A673 (cell line): Measurements from ENCODE around the gene MAMDC2. TPM values are rescaled to one million over a fixed set of nuclear protein-coding genes. Genes with fewer than 3 reads are reported as not detected.

Experiments used
- BruUV-seq: library from RNA; stranded (reverse); fragments of 400-500 nt; replicated peaks from 2 replicates; lab custom pipeline; 2021; lab: Mats Ljungman, UMichigan
- CTCF ChIA-PET: fragments of 300-600 bp; sonication (Branson Sonifier 250); formaldehyde crosslinking; loops from one replicate; lab custom pipeline; 2022; ENCODE audit warnings: antibody characterized with exemption; lab: Charles Lee
- POLR2A ChIA-PET: fragments of 300-600 bp; sonication (Branson Sonifier 250); formaldehyde crosslinking; loops from one replicate; lab custom pipeline; 2022; ENCODE audit warnings: antibody characterized with exemption; ENCODE audit not compliant: low non-redundant PET; lab: Charles Lee
- DNase-seq: peaks from one replicate; pipeline ENCODE4 v3.0.0-alpha.2; 2015; ENCODE audit warnings: low spot score
- H3K27ac ChIP-seq: fragments of 200-600 bp; sonication (generic); 2 replicates; pipeline ENCODE4 v1.5.1; 2016; ENCODE audit warnings: mixed run types, low read depth, mild to moderate bottlenecking, mixed read lengths, antibody characterized with exemption, low read length; ENCODE audit not compliant: poor library complexity, severe bottlenecking
- H3K27me3 ChIP-seq: fragments of 200-600 bp; sonication (generic); replicated peaks from 2 replicates; pipeline ENCODE4 v1.6.1; 2017; ENCODE audit warnings: mixed run types, low read depth, mild to moderate bottlenecking, mixed read lengths, antibody characterized with exemption, low read length; ENCODE audit not compliant: insufficient read depth, poor library complexity
- H3K36me3 ChIP-seq: fragments of 200-600 bp; sonication (generic); 2 replicates; pipeline ENCODE4 v1.6.1; 2016; ENCODE audit warnings: mixed run types, mild to moderate bottlenecking, mixed read lengths, antibody characterized with exemption, low read length; ENCODE audit not compliant: insufficient read depth, poor library complexity, severe bottlenecking
- H3K4me1 ChIP-seq: fragments of 200-600 bp; sonication (generic); 2 replicates; pipeline ENCODE4 v1.6.1; 2017; ENCODE audit warnings: mixed run types, mild to moderate bottlenecking, mixed read lengths, antibody characterized with exemption, low read length; ENCODE audit not compliant: insufficient read depth, poor library complexity, severe bottlenecking
- H3K4me3 ChIP-seq: fragments of 200-600 bp; sonication (generic); 2 replicates; pipeline ENCODE4 v1.5.1; 2016; ENCODE audit warnings: low read depth, mixed run types, mild to moderate bottlenecking, mixed read lengths, low read length; ENCODE audit not compliant: poor library complexity, severe bottlenecking
- H3K9me3 ChIP-seq: fragments of 200-600 bp; sonication (generic); 2 replicates; pipeline ENCODE4 v1.6.1; 2016; ENCODE audit warnings: mixed run types, low read depth, mild to moderate bottlenecking, mixed read lengths, antibody characterized with exemption, low read length; ENCODE audit not compliant: poor library complexity, severe bottlenecking
- EZH2 ChIP-seq: fragments of 200-600 bp; sonication (generic); IDR thresholded peaks from 2 replicates; pipeline ENCODE4 v1.6.1; 2017; ENCODE audit warnings: borderline replicate concordance, low read depth, mild to moderate bottlenecking, mixed read lengths, antibody characterized with exemption, low read length; ENCODE audit not compliant: poor library complexity, severe bottlenecking
- intact Hi-C: fragments of 100-400 bp; cut with micrococcal nuclease; formaldehyde crosslinking; loops from one replicate; pipeline ENCODE4 v1.10.0; 2022; ENCODE audit not compliant: unreplicated experiment
- total RNA-seq: library from RNA; stranded (reverse); gene quantifications from 2 replicates; pipeline ENCODE4 v1.2.3, GENCODE V29; 2021
- TF ChIP-seq, protein P1 (sequence below): fragments of 300-800, 200-600 bp; sonication (generic); conservative IDR thresholded peaks from 2 replicates; pipeline ENCODE4 v1.5.1; 2017; ENCODE audit warnings: low read depth, mild to moderate bottlenecking, antibody characterized with exemption, low read length, moderate library complexity, mixed read lengths

Gene MAMDC2
- total RNA-seq, 1 experiment from 2014 or later = not detected

DNA sequence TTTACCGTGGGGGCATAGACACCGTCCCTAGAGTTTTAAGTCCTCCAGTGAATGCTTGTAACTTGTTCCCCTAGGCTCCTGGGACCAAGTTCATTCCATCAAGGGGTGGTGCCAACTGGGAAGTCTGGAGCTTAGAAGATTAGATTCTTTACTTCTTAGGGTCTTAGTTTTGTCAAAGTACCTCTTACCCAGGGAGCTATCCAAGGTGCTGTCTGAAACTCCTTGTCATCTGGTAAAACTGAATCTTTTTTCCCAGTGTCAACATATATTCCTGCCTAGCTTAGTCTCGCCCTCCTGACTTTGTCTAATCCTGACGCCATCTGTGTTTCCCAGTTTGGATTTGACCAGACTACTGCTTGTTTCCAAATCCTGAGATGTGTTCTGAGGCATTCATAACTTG is 41.6 kb downstream of the MAMDC2 start:
- intact Hi-C loops = no loop called here
- Histone ChIP-seq H3K27me3 (peaks cover 5% of the 10 kb centered on the region), H3K27ac (no peak overlapping the region), H3K4me1 (no peaks in the 10 kb centered on the region), H3K36me3 (no peaks in the 10 kb centered on the region), H3K4me3 (no peak overlapping the region), H3K9me3 (no peaks in the 10 kb centered on the region)
- TF ChIP-seq, protein P1, sequence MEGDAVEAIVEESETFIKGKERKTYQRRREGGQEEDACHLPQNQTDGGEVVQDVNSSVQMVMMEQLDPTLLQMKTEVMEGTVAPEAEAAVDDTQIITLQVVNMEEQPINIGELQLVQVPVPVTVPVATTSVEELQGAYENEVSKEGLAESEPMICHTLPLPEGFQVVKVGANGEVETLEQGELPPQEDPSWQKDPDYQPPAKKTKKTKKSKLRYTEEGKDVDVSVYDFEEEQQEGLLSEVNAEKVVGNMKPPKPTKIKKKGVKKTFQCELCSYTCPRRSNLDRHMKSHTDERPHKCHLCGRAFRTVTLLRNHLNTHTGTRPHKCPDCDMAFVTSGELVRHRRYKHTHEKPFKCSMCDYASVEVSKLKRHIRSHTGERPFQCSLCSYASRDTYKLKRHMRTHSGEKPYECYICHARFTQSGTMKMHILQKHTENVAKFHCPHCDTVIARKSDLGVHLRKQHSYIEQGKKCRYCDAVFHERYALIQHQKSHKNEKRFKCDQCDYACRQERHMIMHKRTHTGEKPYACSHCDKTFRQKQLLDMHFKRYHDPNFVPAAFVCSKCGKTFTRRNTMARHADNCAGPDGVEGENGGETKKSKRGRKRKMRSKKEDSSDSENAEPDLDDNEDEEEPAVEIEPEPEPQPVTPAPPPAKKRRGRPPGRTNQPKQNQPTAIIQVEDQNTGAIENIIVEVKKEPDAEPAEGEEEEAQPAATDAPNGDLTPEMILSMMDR = no peak
- no peak for TF ChIP-seq EZH2
- no TSS peak for BruUV-seq
- ChIA-PET CTCF (interaction anchor here (1.4 kb wide), 1 partner anchor 28 kb away, joined by 4 read pairs; no protein-coding TSS in a partner anchor), POLR2A (no interaction called here)
- DNase-seq = peak; percentile 22

DNA sequence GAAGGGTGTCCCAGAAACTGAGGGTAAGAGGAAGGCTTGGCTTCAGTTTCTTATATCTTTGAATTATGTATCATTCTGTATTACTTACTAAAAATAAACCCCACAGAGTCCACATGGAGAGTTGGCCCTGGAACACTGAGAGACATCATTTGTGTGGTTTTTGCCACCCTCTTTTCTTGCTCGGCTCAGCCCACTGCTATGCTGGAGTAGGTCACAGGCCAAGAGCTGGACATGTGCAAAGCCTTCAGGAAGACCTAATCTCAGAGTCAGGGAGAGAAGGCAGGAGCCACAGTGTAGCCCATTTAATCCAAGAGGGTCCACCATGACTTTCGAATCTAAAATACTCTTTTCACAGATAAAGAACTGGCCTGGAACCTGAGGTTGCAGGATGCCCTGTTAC is 47.5 kb downstream of the MAMDC2 start:
- CTCF ChIA-PET = no interaction called here
- POLR2A ChIA-PET = no interaction called here
- Histone ChIP-seq H3K4me1 (no peaks in the 10 kb centered on the region), H3K9me3 (no peaks in the 10 kb centered on the region), H3K4me3 (no peak overlapping the region), H3K36me3 (no peaks in the 10 kb centered on the region), H3K27ac (no peak overlapping the region), H3K27me3 (peaks cover 4% of the 10 kb centered on the region)
- no TSS peak for BruUV-seq
- intact Hi-C loops = no loop called here
- no peak for TF ChIP-seq EZH2
- TF ChIP-seq, protein P1 = no peak
- DNase-seq = no peak

DNA sequence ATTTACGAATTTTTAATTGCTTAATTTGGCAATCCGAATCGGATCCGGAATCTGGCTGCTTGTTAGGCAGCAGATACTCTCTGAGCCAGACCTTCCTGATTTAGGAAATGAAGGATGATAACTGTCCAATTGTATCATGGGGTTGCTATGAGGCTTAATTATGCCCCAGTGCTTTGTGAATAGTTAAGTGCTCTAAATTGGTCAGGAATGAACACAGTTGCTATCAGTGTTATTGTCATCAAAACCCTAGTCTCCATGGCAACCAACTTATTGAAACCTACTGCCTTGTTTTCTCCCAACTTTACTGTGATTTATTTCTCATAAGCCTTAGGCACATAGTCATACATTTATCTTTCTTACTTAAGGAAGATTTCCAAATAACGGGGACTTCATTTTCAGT is 47.9 kb downstream of the MAMDC2 start:
- TF ChIP-seq EZH2 = no peak
- TF ChIP-seq, protein P1 = no peak
- H3K9me3 ChIP-seq = no peaks in the 10 kb centered on the region
- H3K27ac ChIP-seq = no peak overlapping the region
- intact Hi-C loops = no loop called here
- peaks cover 8% of the 10 kb centered on the region for H3K27me3 ChIP-seq
- no peak overlapping the region for H3K4me3 ChIP-seq
- no peaks in the 10 kb centered on the region for H3K36me3 ChIP-seq
- no TSS peak for BruUV-seq
- POLR2A ChIA-PET = no interaction called here
- no peak for DNase-seq
- no peaks in the 10 kb centered on the region for H3K4me1 ChIP-seq
- CTCF ChIA-PET = no interaction called here
